ENCODE results near the gene TMEM43. TPM values are rescaled to one million over a fixed set of nuclear protein-coding genes. Genes with fewer than 3 reads are reported as not detected.

Gene TMEM43
- total RNA-seq, 1 experiment from 2014 or later = 97.8 TPM

- H3K27me3 ChIP-seq = no peaks in the 10 kb centered on the region
- no peaks in the 10 kb centered on the region for H3K9me3 ChIP-seq
- no peak for DNase-seq
- H3K4me3 ChIP-seq = no peak overlapping the region
- peaks cover 15% of the 10 kb centered on the region for H3K36me3 ChIP-seq
Measured at GRCh38 chr3:14142567-14143270, 17.9 kb downstream of the TMEM43 start.

- DNase-seq = peak; percentile 81
- no peak overlapping the region for H3K4me3 ChIP-seq
- H3K36me3 ChIP-seq = peaks cover 10% of the 10 kb centered on the region; the same call in 1 of the 2 replicates
- H3K9me3 ChIP-seq = no peaks in the 10 kb centered on the region
- H3K27me3 ChIP-seq = no peaks in the 10 kb centered on the region
Measured at GRCh38 chr3:14143271-14144225, 18.7 kb downstream of the TMEM43 start.

DNA sequence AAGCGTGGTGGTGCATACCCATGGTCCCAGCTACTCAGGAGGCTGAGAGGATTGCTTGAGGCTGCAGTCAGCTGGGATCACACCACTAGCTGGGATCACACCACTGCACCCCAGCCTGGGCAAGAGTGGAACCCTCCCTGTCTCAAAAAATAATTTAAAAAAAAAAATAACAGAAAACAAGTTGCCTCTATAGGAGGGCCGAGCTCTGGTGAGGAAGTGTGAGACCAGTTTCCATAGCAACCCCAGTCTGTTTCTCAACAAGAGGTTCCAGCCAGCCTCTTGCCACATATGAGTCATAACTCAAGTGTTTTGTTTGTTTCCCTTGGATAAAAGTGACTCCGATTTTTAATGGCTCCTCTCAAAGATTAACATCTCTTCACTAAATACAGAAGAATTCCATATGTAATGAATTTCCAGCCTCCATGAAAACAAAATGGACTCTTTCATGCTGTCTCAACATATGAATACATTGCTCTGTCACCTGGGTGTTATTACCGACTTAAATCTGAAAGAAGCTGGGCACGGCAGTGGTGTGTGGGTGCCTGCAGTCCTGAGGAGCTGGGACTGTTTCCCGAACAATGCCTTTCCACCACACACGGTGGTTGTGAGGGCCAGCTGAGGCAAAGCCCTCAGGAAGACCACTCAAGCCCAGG, 19.7 kb downstream of the TMEM43 start:
- H3K9me3 ChIP-seq = no peaks in the 10 kb centered on the region
- peak; percentile 74 for DNase-seq
- H3K27me3 ChIP-seq = no peaks in the 10 kb centered on the region
- H3K4me3 ChIP-seq = 0 out of 2 replicates have a peak overlapping the region, but pooled peaks have one; percentile 14
- H3K36me3 ChIP-seq = peaks cover 9% of the 10 kb centered on the region; the same call in 1 of the 2 replicates

DNA sequence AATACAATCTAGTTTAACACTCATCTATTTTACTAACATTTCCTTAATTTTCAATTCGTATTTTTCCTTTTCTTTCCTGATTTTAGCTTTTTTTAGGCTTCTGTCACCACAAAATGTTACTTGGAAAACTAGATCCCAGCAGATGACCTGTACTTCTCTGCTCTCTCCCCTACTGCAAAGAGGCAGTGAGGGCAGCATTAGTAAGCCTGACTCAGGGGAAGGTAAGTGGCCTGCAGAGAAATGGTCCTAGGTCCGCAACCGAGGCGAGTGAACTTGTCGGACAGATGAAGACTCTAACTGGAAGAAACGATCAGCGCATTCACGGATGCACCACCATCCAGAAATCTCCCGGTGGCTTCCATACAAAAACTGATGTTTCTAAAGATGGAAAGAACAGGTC, 20.4 kb downstream of the TMEM43 start:
- Histone ChIP-seq H3K4me3 (no peak overlapping the region), H3K27me3 (no peaks in the 10 kb centered on the region), H3K9me3 (no peaks in the 10 kb centered on the region), H3K36me3 (peaks cover 6% of the 10 kb centered on the region; the same call in 1 of the 2 replicates)
- no peak for DNase-seq

GRCh38 chr3:14145670-14146380, 21.0 kb downstream of the TMEM43 start:
- Histone ChIP-seq H3K4me3 (no peak overlapping the region), H3K9me3 (no peaks in the 10 kb centered on the region), H3K36me3 (peaks cover 3% of the 10 kb centered on the region; the same call in 1 of the 2 replicates), H3K27me3 (no peaks in the 10 kb centered on the region)
- DNase-seq = no peak

DNA sequence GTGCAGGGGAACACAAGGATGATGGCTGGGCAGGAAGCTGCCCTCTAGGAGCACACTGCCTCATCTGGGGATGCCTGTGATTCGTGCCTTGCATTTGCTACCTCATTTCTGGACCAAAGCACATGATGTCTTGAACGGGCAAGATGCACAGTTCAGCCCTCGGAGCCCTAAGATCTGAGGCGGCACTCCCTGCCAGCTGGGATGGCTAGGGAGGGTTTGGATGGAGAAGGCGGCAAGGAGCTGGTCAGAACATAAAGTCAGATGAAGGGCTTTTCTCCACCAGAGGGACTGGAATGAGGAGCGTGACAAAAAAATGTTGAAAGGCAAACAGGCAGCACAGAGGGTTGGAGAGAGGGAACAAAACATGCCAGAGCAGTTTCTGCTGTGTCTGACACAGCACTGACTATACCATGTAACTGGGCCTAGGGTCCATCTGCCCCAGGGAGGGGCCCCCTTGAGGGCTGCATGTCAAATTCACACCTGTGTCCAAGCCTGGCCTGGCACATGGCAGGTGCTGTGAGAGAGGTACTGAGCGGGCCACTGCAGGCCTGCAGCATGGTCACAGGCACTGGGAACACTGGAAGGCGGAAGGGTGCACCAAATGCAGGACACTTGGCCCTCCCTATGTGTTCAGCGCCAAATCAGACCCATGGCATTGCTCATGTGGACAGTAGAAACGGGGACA, 21.7 kb downstream of the TMEM43 start:
- Histone ChIP-seq H3K4me3 (no peak overlapping the region), H3K9me3 (no peaks in the 10 kb centered on the region), H3K27me3 (no peaks in the 10 kb centered on the region), H3K36me3 (peaks cover 3% of the 10 kb centered on the region; the same call in 1 of the 2 replicates)
- no peak for DNase-seq

DNA sequence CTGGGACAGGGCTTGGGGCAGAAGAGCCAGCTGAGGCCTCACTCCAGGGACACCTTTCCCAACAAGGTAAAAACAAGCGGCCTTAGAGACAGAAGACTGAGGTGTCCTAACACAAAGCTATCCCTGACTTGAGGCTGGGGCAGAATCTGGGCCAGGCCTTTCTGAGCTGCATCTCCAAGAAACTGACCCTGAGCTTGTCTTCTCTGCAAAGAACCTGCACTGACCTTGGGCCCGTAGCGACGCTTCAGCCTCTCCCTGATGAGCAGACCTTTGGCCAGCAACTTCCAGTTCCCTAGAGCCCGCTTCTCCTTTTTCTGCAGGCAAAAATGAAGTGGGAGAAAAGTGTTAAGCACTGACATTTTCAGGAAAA, 22.2 kb downstream of the TMEM43 start:
- peaks cover 3% of the 10 kb centered on the region; the same call in 1 of the 2 replicates for H3K36me3 ChIP-seq
- H3K9me3 ChIP-seq = no peaks in the 10 kb centered on the region
- H3K27me3 ChIP-seq = no peaks in the 10 kb centered on the region
- no peak for DNase-seq
- H3K4me3 ChIP-seq = no peak overlapping the region

GRCh38 chr3:14147617-14148016, 22.8 kb downstream of the TMEM43 start:
- no peaks in the 10 kb centered on the region for H3K9me3 ChIP-seq
- no peaks in the 10 kb centered on the region for H3K27me3 ChIP-seq
- no peak overlapping the region for H3K4me3 ChIP-seq
- no peak for DNase-seq
- H3K36me3 ChIP-seq = peaks cover 3% of the 10 kb centered on the region; the same call in 1 of the 2 replicates

- peaks cover 3% of the 10 kb centered on the region; the same call in 1 of the 2 replicates for H3K36me3 ChIP-seq
- H3K4me3 ChIP-seq = no peak overlapping the region
- no peaks in the 10 kb centered on the region for H3K9me3 ChIP-seq
- H3K27me3 ChIP-seq = no peaks in the 10 kb centered on the region
- no peak for DNase-seq
Measured at GRCh38 chr3:14148041-14148985, 23.5 kb downstream of the TMEM43 start.

DNA sequence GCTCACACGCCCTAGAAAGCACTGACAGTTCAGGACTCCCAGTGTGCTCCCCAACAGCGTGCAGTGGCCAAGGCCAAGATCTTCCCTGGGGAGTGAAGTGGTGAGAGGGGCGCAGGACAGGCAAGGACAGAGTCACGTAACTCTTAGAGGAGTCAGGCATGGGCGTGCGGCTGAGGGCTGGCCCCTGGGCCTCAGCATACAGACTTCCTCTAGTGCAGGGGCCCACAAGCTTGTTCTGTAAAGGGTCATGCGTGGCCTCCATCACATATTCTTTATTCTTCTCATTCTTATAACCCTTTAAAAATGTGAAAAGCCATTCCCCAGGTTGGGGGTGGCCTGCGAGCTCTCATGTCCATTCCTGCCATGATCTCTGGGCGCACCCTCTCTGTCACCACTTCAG, 25.2 kb downstream of the TMEM43 start:
- no peak for DNase-seq
- Histone ChIP-seq H3K4me3 (no peak overlapping the region), H3K36me3 (peaks cover 6% of the 10 kb centered on the region; the same call in 1 of the 2 replicates), H3K9me3 (no peaks in the 10 kb centered on the region), H3K27me3 (no peaks in the 10 kb centered on the region)

- Histone ChIP-seq H3K4me3 (no peak overlapping the region), H3K36me3 (peaks cover 2% of the 10 kb centered on the region; the same call in 1 of the 2 replicates), H3K9me3 (no peaks in the 10 kb centered on the region), H3K27me3 (no peaks in the 10 kb centered on the region)
- DNase-seq = no peak
Measured at GRCh38 chr3:14150491-14151230, 25.8 kb downstream of the TMEM43 start.

GRCh38 chr3:14151471-14152083, 26.7 kb downstream of the TMEM43 start:
- Histone ChIP-seq H3K9me3 (no peaks in the 10 kb centered on the region), H3K36me3 (0 out of 2 replicates have a peak, but pooled peaks cover 2% of the 10 kb centered on the region)

GRCh38 chr3:14152233-14152962, 27.5 kb downstream of the TMEM43 start:
- Histone ChIP-seq H3K9me3 (no peaks in the 10 kb centered on the region), H3K27me3 (no peaks in the 10 kb centered on the region), H3K36me3 (peaks cover 2% of the 10 kb centered on the region; the same call in 1 of the 2 replicates), H3K4me3 (no peak overlapping the region)
- no peak for DNase-seq

More at GRCh38 chr3:14151471-14152083, 26.7 kb downstream of the TMEM43 start:
- Histone ChIP-seq H3K27me3 (no peaks in the 10 kb centered on the region), H3K4me3 (no peak overlapping the region)
- DNase-seq = no peak
